ENCODE results near the gene CASQ2. TPM values are rescaled to one million over a fixed set of nuclear protein-coding genes. Genes with fewer than 3 reads are reported as not detected.
"Not testable (repeated sequence)": the region's sequence is repeated elsewhere in the genome, so short reads cannot be mapped to it uniquely, and the experiment has no call there.

CASQ2 gene
- total RNA-seq, 4 donors from 2014 or later = 0.53 to 21.4 (median 4.1) TPM

DNA sequence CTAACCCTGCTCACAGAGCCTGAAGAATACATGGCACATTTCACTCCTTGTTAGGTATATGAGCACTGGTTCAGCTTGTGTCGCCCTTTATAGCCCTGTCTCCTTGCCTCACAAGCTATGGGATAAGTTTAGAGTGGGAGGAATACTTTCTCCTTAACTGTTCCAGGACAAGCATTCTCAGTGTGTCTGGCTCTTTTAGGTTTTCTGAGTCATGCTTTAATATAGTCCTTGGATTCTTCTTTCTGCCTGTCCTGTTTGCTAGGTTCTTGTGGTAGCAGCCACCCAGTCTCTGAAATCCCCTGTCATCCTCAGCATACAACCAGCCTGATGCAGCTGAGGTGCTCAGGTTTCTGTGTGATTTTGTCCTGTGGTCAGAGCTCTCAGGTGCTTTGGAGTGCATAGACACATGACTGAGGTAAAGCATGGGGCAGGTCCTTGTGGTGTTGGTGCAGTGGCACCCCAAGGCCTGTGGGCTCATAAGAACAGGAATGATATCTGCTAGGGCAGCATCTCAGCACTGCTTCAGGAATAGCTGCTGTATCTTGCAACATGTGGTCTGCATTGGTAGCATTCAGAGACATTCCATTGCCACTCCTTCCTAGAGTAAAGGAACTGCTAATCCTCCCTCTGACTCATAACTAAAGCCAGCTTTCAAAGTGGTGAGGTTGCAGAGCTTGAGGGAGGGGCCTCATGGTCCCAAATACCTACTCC, 14.2 kb upstream of the CASQ2 start:
- Histone ChIP-seq H3K4me3 (peak overlapping the region in 1 of 4 donors; percentile 13), H3K27ac (peak overlapping the region; percentile 81 to 92 (median 90)), H3K9me3 (no peaks in the 10 kb centered on the region), H3K36me3 (no peaks in the 10 kb centered on the region), H3K4me1 (peaks cover 13 to 35% (median 17%) of the 10 kb centered on the region in 3 donors), H3K27me3 (no peaks in the 10 kb centered on the region)
- WGBS, 2 donors = 40 to 64% methylated on average over 1 of the region's 1 CpG
- no peak for DNase-seq
- peak in 1 of 4 donors; percentile 19 for TF ChIP-seq POLR2A (IDR thresholded peaks at IDR 0.05)
- TF ChIP-seq, protein P1, sequence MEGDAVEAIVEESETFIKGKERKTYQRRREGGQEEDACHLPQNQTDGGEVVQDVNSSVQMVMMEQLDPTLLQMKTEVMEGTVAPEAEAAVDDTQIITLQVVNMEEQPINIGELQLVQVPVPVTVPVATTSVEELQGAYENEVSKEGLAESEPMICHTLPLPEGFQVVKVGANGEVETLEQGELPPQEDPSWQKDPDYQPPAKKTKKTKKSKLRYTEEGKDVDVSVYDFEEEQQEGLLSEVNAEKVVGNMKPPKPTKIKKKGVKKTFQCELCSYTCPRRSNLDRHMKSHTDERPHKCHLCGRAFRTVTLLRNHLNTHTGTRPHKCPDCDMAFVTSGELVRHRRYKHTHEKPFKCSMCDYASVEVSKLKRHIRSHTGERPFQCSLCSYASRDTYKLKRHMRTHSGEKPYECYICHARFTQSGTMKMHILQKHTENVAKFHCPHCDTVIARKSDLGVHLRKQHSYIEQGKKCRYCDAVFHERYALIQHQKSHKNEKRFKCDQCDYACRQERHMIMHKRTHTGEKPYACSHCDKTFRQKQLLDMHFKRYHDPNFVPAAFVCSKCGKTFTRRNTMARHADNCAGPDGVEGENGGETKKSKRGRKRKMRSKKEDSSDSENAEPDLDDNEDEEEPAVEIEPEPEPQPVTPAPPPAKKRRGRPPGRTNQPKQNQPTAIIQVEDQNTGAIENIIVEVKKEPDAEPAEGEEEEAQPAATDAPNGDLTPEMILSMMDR (IDR thresholded peaks at IDR 0.05) = peak in 2 of 6 experiments; percentile 15 to 43
- intact Hi-C loops (cut with DNase I) = no loop called here

DNA sequence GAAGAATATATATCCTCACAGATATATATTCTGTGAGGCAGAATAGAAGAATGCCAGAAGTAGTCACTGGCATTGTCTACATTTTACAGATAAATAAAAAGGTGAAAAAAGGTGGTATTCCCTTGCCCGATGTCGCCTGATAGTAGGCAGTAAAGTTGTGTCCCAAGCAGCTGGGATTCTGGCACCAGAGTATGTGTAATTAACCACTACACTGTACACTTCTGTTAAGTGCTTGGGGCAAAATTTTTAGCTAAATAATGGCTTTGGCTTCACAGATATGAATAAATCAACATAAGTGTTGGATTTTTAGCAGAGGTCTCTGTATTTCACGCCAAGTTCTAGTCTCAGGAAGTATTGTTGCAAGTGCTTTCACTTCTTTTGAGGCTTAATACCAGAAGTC, 13.3 kb upstream of the CASQ2 start:
- H3K27ac ChIP-seq = peak overlapping the region; percentile 81 to 92 (median 90)

DNA sequence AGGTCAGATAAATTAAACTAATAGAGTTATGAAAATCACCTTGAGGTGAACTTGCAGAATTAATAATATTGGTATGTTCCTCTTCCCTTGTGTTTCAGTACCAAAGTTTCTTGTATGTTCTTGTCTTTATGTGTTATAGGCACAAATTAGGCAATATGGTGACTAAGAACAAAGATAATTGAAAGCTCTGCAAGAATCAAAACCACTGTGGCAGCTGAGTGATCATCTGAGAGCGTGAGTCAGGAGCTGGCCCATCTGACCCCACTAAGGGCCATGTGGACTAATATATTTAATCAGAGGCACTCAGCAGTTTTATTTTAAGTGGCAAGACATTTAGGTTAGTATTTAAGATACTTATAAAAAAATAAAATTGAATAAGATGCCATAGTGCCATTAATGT, 12.8 kb upstream of the CASQ2 start:
- WGBS, 2 donors = 29 to 43% methylated on average over 1 of the region's 1 CpG
- TF ChIP-seq, protein P1 (IDR thresholded peaks at IDR 0.05) = no peak
- no peak for TF ChIP-seq POLR2A (IDR thresholded peaks at IDR 0.05)

More for the DNA sequence above, 13.3 kb upstream of the CASQ2 start:
- Histone ChIP-seq H3K4me3 (no peak overlapping the region), H3K4me1 (peaks cover 13 to 35% (median 17%) of the 10 kb centered on the region in 3 donors), H3K36me3 (no peaks in the 10 kb centered on the region), H3K27me3 (no peaks in the 10 kb centered on the region), H3K9me3 (no peaks in the 10 kb centered on the region)
- whole genome bisulfite sequencing, 2 donors = 37 to 46% methylated on average over 3 of the region's 3 CpGs
- DNase-seq = no peak
- TF ChIP-seq POLR2A (IDR thresholded peaks at IDR 0.05) = no peak
- intact Hi-C loops (cut with DNase I) = no loop called here

DNA sequence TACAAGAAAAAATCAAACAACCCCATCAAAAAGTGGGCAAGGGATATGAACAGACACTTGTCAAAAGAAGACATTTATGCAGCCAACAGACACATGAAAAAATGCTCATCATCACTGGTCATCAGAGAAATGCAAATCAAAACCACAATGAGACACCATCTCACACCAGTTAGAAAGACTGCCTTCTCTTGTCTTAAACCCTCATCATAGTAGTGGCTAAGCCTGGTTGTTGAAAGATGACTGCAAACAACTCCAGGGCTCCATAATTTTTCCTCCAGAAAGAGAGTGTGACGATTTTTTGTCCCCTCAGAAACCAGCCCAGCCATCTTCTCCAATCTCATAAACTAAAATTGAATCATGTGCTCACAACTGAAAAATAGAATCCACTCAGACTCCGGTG, 12.1 kb upstream of the CASQ2 start:
- H3K4me3 ChIP-seq; H3K36me3 ChIP-seq; H3K9me3 ChIP-seq; H3K27me3 ChIP-seq; DNase-seq; intact Hi-C loops (cut with DNase I): not testable (repeated sequence)
- H3K4me1 ChIP-seq = peaks cover 13 to 35% (median 17%) of the 10 kb centered on the region in 3 donors
- 81 to 82% methylated on average over 2 of the region's 2 CpGs for WGBS, 2 donors
- H3K27ac ChIP-seq = peak overlapping the region; percentile 14 to 92 (median 84)

More for the DNA sequence above, 12.8 kb upstream of the CASQ2 start:
- Histone ChIP-seq H3K4me3 (no peak overlapping the region), H3K36me3 (no peaks in the 10 kb centered on the region), H3K27me3 (no peaks in the 10 kb centered on the region), H3K9me3 (no peaks in the 10 kb centered on the region), H3K4me1 (peaks cover 13 to 35% (median 17%) of the 10 kb centered on the region in 3 donors), H3K27ac (peak overlapping the region; percentile 81 to 92 (median 90))
- intact Hi-C loops (cut with DNase I) = no loop called here
- no peak for DNase-seq

DNA sequence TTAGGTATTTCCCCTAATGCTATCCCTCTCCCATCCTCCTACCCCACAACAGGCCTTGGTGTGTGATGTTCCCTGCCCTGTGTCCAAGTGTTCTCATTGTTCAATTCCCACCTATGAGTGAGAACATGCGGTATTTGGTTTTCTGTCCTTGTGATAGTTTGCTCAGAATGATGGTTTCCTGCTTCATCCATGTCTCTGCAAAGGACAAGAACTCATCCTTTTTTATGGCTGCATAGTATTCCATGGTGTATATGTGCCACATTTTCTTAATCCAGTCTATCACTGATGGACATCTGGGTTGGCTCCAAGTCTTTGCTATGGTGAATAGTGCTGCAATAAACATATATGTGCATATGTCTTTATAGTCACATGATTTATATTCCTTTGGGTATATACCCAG, 10.6 kb upstream of the CASQ2 start:
- 81 to 100% methylated on average over 1 of the region's 1 CpG for WGBS, 2 donors
- peaks cover 13 to 35% (median 17%) of the 10 kb centered on the region in 3 donors for H3K4me1 ChIP-seq
- H3K4me3 ChIP-seq; DNase-seq; H3K36me3 ChIP-seq; H3K27me3 ChIP-seq; H3K9me3 ChIP-seq; intact Hi-C loops (cut with DNase I); H3K27ac ChIP-seq: not testable (repeated sequence)

DNA sequence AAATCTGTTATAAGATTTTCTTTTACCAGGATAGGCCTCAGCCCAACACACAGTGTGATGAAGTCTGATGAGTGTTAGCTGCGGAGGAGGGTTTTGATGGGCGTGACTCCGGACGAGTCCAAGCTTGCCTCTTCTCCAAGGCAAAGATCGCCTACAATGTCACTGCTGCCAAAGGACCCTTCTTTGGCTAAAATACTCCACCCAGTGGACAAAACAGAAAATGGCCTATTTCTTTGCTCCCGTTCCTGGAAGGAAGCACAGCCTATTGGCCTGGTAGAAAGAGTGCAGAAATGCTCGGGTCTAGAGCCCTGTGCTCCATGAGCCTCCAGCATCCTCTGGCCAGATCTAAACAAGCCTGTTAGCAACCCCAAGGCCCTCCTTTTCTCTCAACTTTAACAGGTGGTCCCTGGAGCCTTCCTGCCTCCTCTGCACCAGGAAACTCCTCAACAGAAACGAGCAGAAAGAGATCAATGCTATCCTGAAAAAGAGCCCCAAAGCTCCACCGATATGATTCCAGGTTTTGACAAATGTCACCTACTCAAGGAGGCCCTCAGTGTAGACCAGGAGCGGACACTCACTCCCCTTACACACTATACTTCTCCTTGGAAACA, 3.4 kb upstream of the CASQ2 start:
- no peak for DNase-seq
- no peaks in the 10 kb centered on the region for H3K36me3 ChIP-seq
- H3K27ac ChIP-seq = peak overlapping the region; percentile 46 to 88 (median 77)
- TF ChIP-seq, protein P1 (IDR thresholded peaks at IDR 0.05) = peak; percentile 50 to 90 (median 79)
- TF ChIP-seq POLR2A (IDR thresholded peaks at IDR 0.05) = no peak
- H3K9me3 ChIP-seq = no peaks in the 10 kb centered on the region
- no peaks in the 10 kb centered on the region for H3K27me3 ChIP-seq
- H3K4me1 ChIP-seq = peaks cover 0 to 13% (median 5%) of the 10 kb centered on the region in 3 donors
- intact Hi-C loops (cut with DNase I) = no loop called here
- peak overlapping the region in 2 of 4 donors; percentile 16 to 46 for H3K4me3 ChIP-seq
- WGBS, 2 donors = 16 to 31% methylated on average over 10 of the region's 10 CpGs
